H1 (cell line): Measurements from ENCODE around the gene NRM. TPM values are rescaled to one million over a fixed set of nuclear protein-coding genes. Genes with fewer than 3 reads are reported as not detected.

ENCODE experiments used
- CTCF ChIA-PET: fragments of 300-600 bp; sonication (Branson Sonifier 250); formaldehyde crosslinking; loops from one replicate; lab custom pipeline; 2021; ENCODE audit not compliant: partially characterized antibody; lab: Charles Lee
- POLR2A ChIA-PET: fragments of 300-600 bp; sonication (Branson Sonifier 250); formaldehyde crosslinking; loops from one replicate; lab custom pipeline; 2021; ENCODE audit warnings: inconsistent platforms; ENCODE audit not compliant: partially characterized antibody; lab: Charles Lee
- DNase-seq, 2 experiments: peaks; one replicate each; pipeline versions ENCODE4 v3.0.0 to v3.0.0-alpha.2; 2010 to 2022; ENCODE audit warnings: low spot score in 2 of 2, low read depth in 1 of 2, mixed read lengths in 1 of 2
- FAIRE-seq: peaks from 2 replicates; lab custom pipeline; 2011; peaks lifted over from hg19 to GRCh38; lab: Jason Lieb, UNC
- H2AFZ ChIP-seq: 2 replicates; pipeline ENCODE4 v1.8.1; 2012; ENCODE audit warnings: low read length, inconsistent platforms
- H2AK5ac ChIP-seq: 2 replicates; pipeline ENCODE4 v1.6.1; 2013; ENCODE audit warnings: low read depth, low read length
- H2BK120ac ChIP-seq: replicated peaks from 2 replicates; pipeline ENCODE3; 2013; ENCODE audit warnings: low read depth, low read length, inconsistent platforms
- H2BK12ac ChIP-seq: 2 replicates; pipeline ENCODE4 v1.6.1; 2013; ENCODE audit warnings: low read depth, low read length
- H2BK15ac ChIP-seq: 2 replicates; pipeline ENCODE4 v1.6.1; 2013; ENCODE audit warnings: low read length
- H2BK20ac ChIP-seq: 2 replicates; pipeline ENCODE4 v1.6.1; 2013; ENCODE audit warnings: low read length
- H2BK5ac ChIP-seq: 2 replicates; pipeline ENCODE4 v1.6.1; 2013; ENCODE audit warnings: low read depth, low read length
- H3K14ac ChIP-seq: 2 replicates; pipeline ENCODE4 v1.6.1; 2013; ENCODE audit warnings: inconsistent platforms; ENCODE audit not compliant: insufficient read length
- H3K18ac ChIP-seq: 2 replicates; pipeline ENCODE4 v1.6.1; 2013; ENCODE audit warnings: low read length; ENCODE audit errors: extremely low read depth
- H3K23ac ChIP-seq: 2 replicates; pipeline ENCODE4 v1.6.1; 2013; ENCODE audit warnings: inconsistent platforms; ENCODE audit not compliant: insufficient read length
- H3K23me2 ChIP-seq: 2 replicates; pipeline ENCODE4 v1.6.1; 2013; ENCODE audit warnings: low read depth, low read length
- H3K27ac ChIP-seq: 2 replicates; pipeline ENCODE4 v1.6.1; 2011; ENCODE audit warnings: low read depth, low read length, inconsistent platforms
- H3K27me3 ChIP-seq, 4 experiments: replicated peaks in 1 of 4; 1 replicate in 1 of 4; 2 replicates in 3 of 4; pipeline versions ENCODE4 v1.6.1 to v1.8.1; 2011 to 2013; ENCODE audit warnings: low read length in 3 of 4, mild to moderate bottlenecking in 3 of 4, inconsistent platforms in 2 of 4, mixed read lengths in 2 of 4, moderate library complexity in 1 of 4; ENCODE audit not compliant: control insufficient read depth in 3 of 4, insufficient read depth in 3 of 4; ENCODE audit errors: extremely low read depth in 1 of 4
- H3K36me3 ChIP-seq, 4 experiments: 2 replicates each; pipeline versions ENCODE4 v1.6.1 to v1.8.1; 2011 to 2013; ENCODE audit warnings: mild to moderate bottlenecking in 4 of 4, low read length in 3 of 4, moderate library complexity in 2 of 4, control low read depth in 1 of 4, inconsistent platforms in 1 of 4; ENCODE audit not compliant: insufficient read depth in 4 of 4, control insufficient read depth in 2 of 4
- H3K4ac ChIP-seq: replicated peaks from 2 replicates; pipeline ENCODE3; 2013; ENCODE audit warnings: low read length, low read depth, mixed read lengths, inconsistent platforms; ENCODE audit not compliant: insufficient read length
- H3K4me1 ChIP-seq, 4 experiments: replicated peaks in 1 of 4; 1 replicate in 1 of 4; 2 replicates in 3 of 4; pipeline versions ENCODE4 v1.6.1 to v1.8.1; 2011 to 2013; ENCODE audit warnings: low read length in 3 of 4, inconsistent platforms in 2 of 4, mixed read lengths in 1 of 4; ENCODE audit not compliant: insufficient read depth in 4 of 4, control insufficient read depth in 3 of 4
- H3K4me2 ChIP-seq, 2 experiments: 2 replicates each; pipeline versions ENCODE4 v1.6.1 to v1.8.1; 2011 to 2013; ENCODE audit warnings: low read depth in 2 of 2, low read length in 2 of 2, control low read depth in 1 of 2, inconsistent platforms in 1 of 2, mild to moderate bottlenecking in 1 of 2; ENCODE audit not compliant: insufficient read depth in 1 of 2
- H3K4me3 ChIP-seq, 4 experiments: fragments of 200-600, 300-600 bp in 1 of 4; sonication (generic), shearing (Covaris generic), sonication (Bioruptor Twin) in 1 of 4; 2 replicates each; pipeline versions ENCODE4 v1.5.1 to v1.8.1; 2011 to 2016; ENCODE audit warnings: low read length in 4 of 4, low read depth in 3 of 4, control low read depth in 2 of 4, inconsistent platforms in 2 of 4, mild to moderate bottlenecking in 2 of 4, mixed read lengths in 1 of 4, moderate library complexity in 1 of 4; ENCODE audit not compliant: insufficient read depth in 2 of 4; ENCODE audit errors: extremely low read depth in 1 of 4
- H3K56ac ChIP-seq: replicated peaks from 2 replicates; pipeline ENCODE3; 2013; ENCODE audit warnings: low read depth, mild to moderate bottlenecking, mixed read lengths, low read length, inconsistent platforms; ENCODE audit not compliant: insufficient read length
- H3K79me1 ChIP-seq: 2 replicates; pipeline ENCODE4 v1.6.1; 2013; ENCODE audit warnings: low read depth, low read length, control low read depth
- H3K79me2 ChIP-seq, 2 experiments: 2 replicates each; pipeline versions ENCODE4 v1.6.1 to v1.8.1; 2012 to 2013; ENCODE audit warnings: low read length in 2 of 2, mild to moderate bottlenecking in 2 of 2, inconsistent platforms in 1 of 2; ENCODE audit not compliant: insufficient read depth in 2 of 2, control insufficient read depth in 1 of 2
- H3K9ac ChIP-seq, 4 experiments: replicated peaks in 1 of 4; 1 replicate in 1 of 4; 2 replicates in 3 of 4; pipeline versions ENCODE4 v1.6.1 to v1.8.1; 2011 to 2013; ENCODE audit warnings: low read depth in 3 of 4, low read length in 3 of 4, control low read depth in 2 of 4, mild to moderate bottlenecking in 2 of 4, moderate library complexity in 2 of 4, inconsistent platforms in 1 of 4; ENCODE audit errors: extremely low read depth in 1 of 4
- H3K9me3 ChIP-seq, 2 experiments: 2 replicates each; pipeline versions ENCODE4 v1.6.1 to v1.8.1; 2012 to 2013; ENCODE audit warnings: mild to moderate bottlenecking in 2 of 2, moderate library complexity in 2 of 2, control low read depth in 1 of 2, inconsistent platforms in 1 of 2, low read depth in 1 of 2, low read length in 1 of 2, mixed read lengths in 1 of 2; ENCODE audit not compliant: insufficient read depth in 2 of 2
- H4K20me1 ChIP-seq, 2 experiments: replicated peaks in 1 of 2; 2 replicates each; pipeline versions ENCODE3 to v1.8.1; 2011 to 2013; ENCODE audit warnings: inconsistent platforms in 2 of 2, low read length in 2 of 2, mild to moderate bottlenecking in 1 of 2; ENCODE audit not compliant: insufficient read depth in 2 of 2, control insufficient read depth in 1 of 2
- H4K5ac ChIP-seq: 2 replicates; pipeline ENCODE4 v1.6.1; 2013; ENCODE audit warnings: low read length, low read depth, mixed read lengths, inconsistent platforms; ENCODE audit not compliant: insufficient read length
- H4K8ac ChIP-seq: 2 replicates; pipeline ENCODE4 v1.8.0; 2013; ENCODE audit warnings: mild to moderate bottlenecking, moderate library complexity, low read length, inconsistent platforms; ENCODE audit not compliant: insufficient read depth; ENCODE audit errors: extremely low read depth
- H4K91ac ChIP-seq: replicated peaks from 2 replicates; pipeline ENCODE3; 2013; ENCODE audit warnings: low read length, mixed read lengths, inconsistent platforms; ENCODE audit not compliant: insufficient read length
- EGR1 ChIP-seq: IDR thresholded peaks from 2 replicates; pipeline ENCODE4 v1.6.1; 2011; ENCODE audit warnings: low read depth, low read length, borderline replicate concordance
- JUN ChIP-seq: IDR thresholded peaks from 2 replicates; pipeline ENCODE4 v1.6.1; 2011; ENCODE audit warnings: low read depth, mild to moderate bottlenecking, improper control_type of control experiment, low read length
- RFX5 ChIP-seq: IDR thresholded peaks from 2 replicates; pipeline ENCODE4 v1.6.1; 2011; ENCODE audit warnings: low read depth, low read length, improper control_type of control experiment, borderline replicate concordance
- SIRT6 ChIP-seq: IDR thresholded peaks from one replicate; pipeline ENCODE4 v1.7.1; 2012; ENCODE audit warnings: low read length, inconsistent platforms
- SP2 ChIP-seq: IDR thresholded peaks from 2 replicates; pipeline ENCODE4 v1.6.1; 2012; ENCODE audit warnings: mild to moderate bottlenecking, low read length, inconsistent platforms
- TAF7 ChIP-seq: optimal IDR thresholded peaks from 2 replicates; pipeline ENCODE3; 2011; ENCODE audit warnings: low read depth, mild to moderate bottlenecking, inconsistent platforms, low read length, moderate library complexity, borderline replicate concordance
- TBP ChIP-seq: IDR thresholded peaks from 2 replicates; pipeline ENCODE4 v1.6.1; 2011; ENCODE audit warnings: low read depth, low read length, improper control_type of control experiment
- TEAD4 ChIP-seq: IDR thresholded peaks from 2 replicates; pipeline ENCODE4 v1.6.1; 2012; ENCODE audit warnings: low read depth, low read length, inconsistent platforms, mixed read lengths
- YY1 ChIP-seq: IDR thresholded peaks from 2 replicates; pipeline ENCODE4 v1.6.1; 2011; ENCODE audit warnings: low read depth, mild to moderate bottlenecking, low read length
- ZNF274 ChIP-seq: IDR thresholded peaks from 2 replicates; pipeline ENCODE4 v1.7.0; 2012; ENCODE audit warnings: low read length, borderline replicate concordance; ENCODE audit errors: extremely low read depth
- WGBS, 2 experiments: shearing (Covaris generic) in 1 of 2; methylation state at CpG; one replicate each; pipeline versions ENCODE4 v1.1.6 to v1.1.7; 2013 to 2015; ENCODE audit warnings: low lambda C conversion rate in 2 of 2, mixed read lengths in 2 of 2, inconsistent platforms in 1 of 2, low coverage in 1 of 2, missing lambda C conversion rate in 1 of 2; ENCODE audit not compliant: insufficient replicate concordance in 2 of 2, insufficient coverage in 1 of 2, insufficient read length in 1 of 2; ENCODE audit errors: extremely low coverage in 1 of 2, missing lambda C conversion rate in 1 of 2; 5-methylcytosine and 5-hydroxymethylcytosine counted together
- polyA plus RNA-seq, 7 experiments: library from polyadenylated mRNA; depleted of rRNA in 3 of 7; stranded (reverse) in 5 of 7; unstranded in 2 of 7; fragments of >200 nt in 5 of 7; fragments of 200-250 nt in 2 of 7; gene quantifications; 1 replicate in 5 of 7; 2 replicates in 1 of 7; 4 replicates in 1 of 7; pipeline versions ENCODE4 v1.2.1 to v1.2.3, GENCODE V29; 2011 to 2013; ENCODE audit warnings: missing spikeins in 2 of 7, mixed read lengths in 2 of 7
- total RNA-seq: library from RNA; stranded (reverse); fragmentation: NEBNext Ultra II Directional; extraction: Animal tissue kit (Norgen Biotek cat#: 25700); gene quantifications from 2 replicates; pipeline ENCODE4 v1.2.1, GENCODE V29; 2021
- TF ChIP-seq, protein P1 (sequence below): IDR thresholded peaks from 2 replicates; pipeline ENCODE4 v1.6.1; 2011; ENCODE audit warnings: low read depth, mild to moderate bottlenecking, low read length; ENCODE audit not compliant: insufficient read depth

NRM gene
- total and polyA plus RNA-seq, 2 of the 8 experiments (the other 6 are each of a cell fraction or from before 2014, with no cell fraction given) = 27.3 to 50.4 TPM

DNA sequence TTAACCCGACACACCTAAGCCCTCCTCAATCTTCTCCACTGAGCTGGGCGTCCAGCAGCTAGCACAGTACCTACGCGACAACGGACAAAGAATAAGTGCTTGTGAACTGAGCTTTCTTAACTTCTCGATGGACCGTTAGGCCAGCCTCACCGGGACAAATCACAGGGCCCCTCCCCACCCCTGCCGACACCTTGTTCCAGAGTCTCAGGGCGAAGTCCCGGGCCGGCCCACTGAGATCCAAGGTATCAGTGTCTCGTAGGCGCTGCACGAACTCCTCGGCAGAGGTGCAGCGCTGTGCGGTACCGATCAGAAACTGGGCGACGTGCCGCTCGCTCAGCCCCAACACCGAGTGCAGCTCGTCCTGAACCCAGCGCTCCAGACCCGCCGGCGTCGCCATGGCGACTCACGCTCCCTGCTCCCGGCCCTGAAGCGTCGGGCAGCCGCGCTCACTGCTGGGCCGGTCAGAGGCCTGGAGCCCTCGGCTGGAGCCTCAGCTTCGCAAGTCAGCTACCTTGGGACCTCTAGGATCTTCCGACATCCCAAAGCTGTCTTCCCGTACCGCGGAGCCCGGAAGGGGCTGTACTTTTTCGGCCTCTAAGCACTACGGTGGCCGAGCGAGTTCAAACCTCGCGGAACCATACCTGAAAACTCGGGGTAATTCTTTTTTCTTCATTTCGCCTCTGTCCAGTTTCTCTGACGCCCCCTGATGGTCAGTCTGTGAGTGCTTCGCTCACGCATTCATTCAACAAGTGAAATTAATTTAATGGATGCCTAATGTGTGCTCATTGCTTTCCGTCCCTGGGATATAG is 18.1 kb downstream of the NRM start, which contains the start of gene DHX16:
Gene DHX16, minus strand, starts transcription at position 562 of the 809 bp plus-strand sequence. Its CDS starts 165 bp downstream, at position 397.
- H3K27me3 ChIP-seq = no peaks in the 10 kb centered on the region
- peak within 1 kb of the TSS; percentile 83 for H3K56ac ChIP-seq
- H2AFZ ChIP-seq = 0 out of 2 replicates have a peak within 1 kb of the TSS, but pooled peaks have one; percentile 47
- H3K23me2 ChIP-seq = peaks cover 6% of the 10 kb centered on the region
- H4K91ac ChIP-seq = no peak within 1 kb of the TSS
- H2BK15ac ChIP-seq = 0 out of 2 replicates have a peak within 1 kb of the TSS, but pooled peaks have one; percentile 29
- H4K8ac ChIP-seq = peak within 1 kb of the TSS; percentile 81
- POLR2A ChIA-PET = interaction anchor here (0.6 to 18.7 kb wide), 18 partner anchors 8 to 106 kb away, joined by 3 to 388 read pairs (median 3); partner anchors contain the start of genes ABCF1, MDC1, MRPS18B and NRM
- H3K36me3 ChIP-seq = peaks cover 4 to 11% (median 8%) of the 10 kb centered on the region in 4 experiments; a peak in 5 of 8 replicates
- CTCF ChIA-PET = interaction anchor here (0.5 to 3.0 kb wide), 33 partner anchors 8 to 1049 kb away, joined by 3 to 14 read pairs (median 4); partner anchors contain the start of genes C6orf136 and MDC1
- no peaks in the 10 kb centered on the region; a peak in 1 of 7 replicates for H3K4me1 ChIP-seq
- H3K4me3 ChIP-seq = peak within 1 kb of the TSS; percentile 76 to 99 (median 90)
- FAIRE-seq (peak; percentile 65), DNase-seq (peak; percentile 88 to 94)
- H3K9ac ChIP-seq = peak within 1 kb of the TSS; percentile 62 to 91 (median 78)
- H3K27ac ChIP-seq = no peak within 1 kb of the TSS
- no peak within 1 kb of the TSS for H2BK120ac ChIP-seq
- peak within 1 kb of the TSS; percentile 82 to 84 for H3K4me2 ChIP-seq
- no peak within 1 kb of the TSS for H3K4ac ChIP-seq
- no peaks in the 10 kb centered on the region for H3K9me3 ChIP-seq
- H3K79me2 ChIP-seq = peaks cover 0 to 4% of the 10 kb centered on the region in 2 experiments; a peak in 2 of 4 replicates
- no peak within 1 kb of the TSS for H2BK12ac ChIP-seq
- 3% methylated on average over 39 of the region's 57 CpGs; no CpG with 5 or more reads in 1 of the 2 experiments for WGBS, 2 experiments
- no peak within 1 kb of the TSS for H2AK5ac ChIP-seq
- H4K5ac ChIP-seq = peak within 1 kb of the TSS; percentile 44
- H4K20me1 ChIP-seq = peaks cover 0 to 2% of the 10 kb centered on the region in 2 experiments
- H3K14ac ChIP-seq = no peak within 1 kb of the TSS
- peak within 1 kb of the TSS; percentile 71; the same call in 1 of the 2 replicates for H2BK5ac ChIP-seq
- H3K79me1 ChIP-seq = no peaks in the 10 kb centered on the region
- peak within 1 kb of the TSS; percentile 60 for H3K18ac ChIP-seq
- no peak within 1 kb of the TSS for H2BK20ac ChIP-seq
- H3K23ac ChIP-seq = no peak within 1 kb of the TSS
- TF ChIP-seq YY1 = no peak
- peak; percentile 54 for TF ChIP-seq TAF7
- no peak for TF ChIP-seq JUN
- peak; percentile 12; the same call in 1 of the 2 replicates for TF ChIP-seq EGR1
- peak; percentile 20; the same call in 1 of the 2 replicates for TF ChIP-seq TBP
- no peak for TF ChIP-seq TEAD4
- TF ChIP-seq SIRT6 = no peak
- TF ChIP-seq, protein P1, sequence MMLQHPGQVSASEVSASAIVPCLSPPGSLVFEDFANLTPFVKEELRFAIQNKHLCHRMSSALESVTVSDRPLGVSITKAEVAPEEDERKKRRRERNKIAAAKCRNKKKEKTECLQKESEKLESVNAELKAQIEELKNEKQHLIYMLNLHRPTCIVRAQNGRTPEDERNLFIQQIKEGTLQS = no peak
- no peak for TF ChIP-seq RFX5
- TF ChIP-seq ZNF274 = no peak
- no peak for TF ChIP-seq SP2
